PC-3 (cell line): ENCODE results near the gene SPATA20.

Experiments
- CTCF ChIP-seq: fragments of 300-600 bp; sonication (generic); conservative IDR thresholded peaks from 2 replicates; pipeline ENCODE4 v1.5.1; 2017; ENCODE audit warnings: antibody characterized with exemption, low read depth, mild to moderate bottlenecking, low read length
- EZH2phosphoT487 ChIP-seq: fragments of 300-600 bp; sonication (generic); IDR thresholded peaks from 2 replicates; pipeline ENCODE4 v1.6.1; 2018; ENCODE audit warnings: mild to moderate bottlenecking, antibody characterized with exemption, low read length, borderline replicate concordance

GRCh38 chr17:50599606-50600005 lies 52.6 kb downstream of the SPATA20 start:
- TF ChIP-seq CTCF, result no peak
- no peak for TF ChIP-seq EZH2phosphoT487
